GM18520 (cell line): Measurements from ENCODE around the gene IL21R.

Source experiments
- ATAC-seq: cut with Tn5 transposase; IDR thresholded peaks from one replicate; pipeline ENCODE4 v1.9.1; 2021; ENCODE audit not compliant: unreplicated experiment

Gene IL21R

GRCh38 chr16:27483624-27484023 is 81.7 kb downstream of the IL21R start:
- no peak for ATAC-seq

- no peak for ATAC-seq
These were observed 83.2 kb downstream of the IL21R start for GRCh38 chr16:27485126-27485525.

- ATAC-seq: no peak
These were observed 83.8 kb downstream of the IL21R start for GRCh38 chr16:27485811-27486210.

DNA sequence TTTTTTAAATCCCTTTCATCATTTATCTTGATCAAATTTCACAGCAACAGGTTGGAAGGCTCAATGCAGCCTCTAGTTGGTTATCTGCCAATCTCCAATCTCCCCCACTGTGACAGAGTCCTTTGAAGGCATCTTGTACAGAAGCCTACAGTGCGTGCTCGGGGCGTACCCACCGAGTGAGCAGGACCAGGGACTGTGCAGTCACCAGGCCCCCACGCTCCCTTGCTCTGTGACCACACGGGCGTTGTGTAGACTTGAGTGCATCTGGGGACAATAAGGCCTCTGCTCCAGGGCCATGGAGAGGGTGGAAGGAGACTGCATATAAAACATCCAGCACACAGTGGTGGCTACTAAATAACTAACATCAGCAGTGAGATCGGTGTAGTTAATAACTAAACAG is 84.4 kb downstream of the IL21R start:
- no peak for ATAC-seq

GRCh38 chr16:27486760-27487159 is 84.8 kb downstream of the IL21R start:
- ATAC-seq: no peak

DNA sequence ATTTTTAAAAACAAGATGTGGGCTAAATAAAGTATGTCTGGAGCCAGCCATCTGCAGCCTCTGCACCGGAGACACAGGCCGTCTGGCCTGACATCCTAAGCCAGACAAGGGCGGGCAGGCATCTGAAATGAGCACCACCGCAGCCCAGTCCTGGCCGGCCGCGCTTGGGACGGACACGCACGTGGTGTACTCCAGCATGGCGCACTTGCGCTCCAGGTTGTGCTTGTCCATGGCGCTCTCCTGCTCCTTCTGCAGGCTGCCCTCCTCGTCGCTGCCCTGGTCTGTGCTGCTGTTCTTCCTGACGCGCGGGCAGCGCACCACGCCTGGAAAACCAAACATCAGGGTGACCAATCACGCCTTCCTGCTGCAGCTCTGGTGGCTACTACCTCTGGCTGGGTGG is 87.4 kb downstream of the IL21R start:
- ATAC-seq: no peak

DNA sequence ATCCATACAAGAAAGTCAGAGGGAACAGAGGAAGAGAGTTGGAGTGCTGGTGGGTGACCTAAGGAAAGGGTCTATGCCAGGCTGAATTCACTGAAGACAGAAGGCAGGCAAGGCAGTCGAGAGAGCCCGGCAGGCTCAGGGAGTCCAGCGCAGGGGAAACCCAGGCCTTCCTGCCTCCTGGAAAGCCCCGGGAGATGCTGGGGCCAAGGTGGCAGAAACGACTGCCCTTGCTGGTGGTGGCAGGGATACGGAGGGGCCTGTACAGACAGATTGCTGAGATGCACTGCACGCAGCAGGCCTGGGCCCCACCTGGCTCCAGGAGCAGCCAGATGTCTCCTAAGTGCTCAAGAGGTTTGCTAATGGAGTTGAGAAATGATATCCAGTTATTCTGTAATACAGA is 87.9 kb downstream of the IL21R start:
- ATAC-seq: no peak

DNA sequence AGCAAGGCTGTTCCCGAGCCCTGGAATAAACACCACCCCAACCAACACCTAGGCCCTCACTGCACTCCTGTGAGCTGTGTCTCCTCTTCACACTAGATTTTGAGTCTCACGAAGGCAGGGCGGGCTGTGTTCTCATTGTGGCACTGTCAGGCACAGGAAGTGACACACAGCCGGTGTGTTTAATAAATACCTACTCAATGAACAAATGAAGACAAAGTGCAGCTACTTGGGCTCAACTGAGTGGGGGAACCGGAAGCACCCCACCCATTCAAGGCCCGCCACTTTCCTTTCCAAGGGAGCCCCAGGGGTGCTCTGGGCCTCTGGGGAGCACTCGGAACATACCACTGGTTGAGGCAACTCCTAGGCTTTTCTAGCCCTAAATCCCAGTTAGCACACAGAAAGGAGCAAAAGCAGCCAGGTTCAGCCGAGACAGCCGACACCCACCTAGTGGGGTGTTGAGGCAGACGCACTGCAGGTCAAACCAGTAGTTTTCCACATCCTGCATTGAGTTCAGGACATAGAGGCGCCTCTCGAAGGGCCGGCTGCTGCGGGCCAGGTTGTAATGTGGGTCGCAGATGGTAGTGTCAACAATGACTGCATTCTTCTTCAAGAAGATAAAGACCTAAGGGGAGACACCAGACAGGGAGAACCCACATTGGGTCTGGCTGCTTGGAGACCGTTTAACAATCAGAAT is 90.1 kb downstream of the IL21R start:
- ATAC-seq: no peak

DNA sequence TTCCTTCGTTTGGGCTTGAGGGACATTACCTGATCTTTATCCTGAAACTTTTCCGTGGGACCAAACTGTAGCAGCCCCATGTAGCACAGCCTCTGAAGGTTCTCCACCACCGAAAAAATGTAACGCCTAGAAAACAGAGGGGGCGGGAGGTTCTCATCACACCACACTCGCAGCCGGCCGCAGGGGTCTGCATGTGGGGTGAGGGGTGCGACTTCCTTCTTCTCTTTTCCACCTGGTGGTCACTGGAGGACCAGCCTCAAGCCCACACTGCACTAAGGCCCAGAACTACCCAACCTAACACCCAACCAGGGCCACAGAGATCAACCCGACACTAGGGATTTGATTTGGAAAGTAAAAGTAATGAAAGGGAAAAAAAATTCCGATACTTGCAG is 90.6 kb downstream of the IL21R start:
- ATAC-seq: no peak

DNA sequence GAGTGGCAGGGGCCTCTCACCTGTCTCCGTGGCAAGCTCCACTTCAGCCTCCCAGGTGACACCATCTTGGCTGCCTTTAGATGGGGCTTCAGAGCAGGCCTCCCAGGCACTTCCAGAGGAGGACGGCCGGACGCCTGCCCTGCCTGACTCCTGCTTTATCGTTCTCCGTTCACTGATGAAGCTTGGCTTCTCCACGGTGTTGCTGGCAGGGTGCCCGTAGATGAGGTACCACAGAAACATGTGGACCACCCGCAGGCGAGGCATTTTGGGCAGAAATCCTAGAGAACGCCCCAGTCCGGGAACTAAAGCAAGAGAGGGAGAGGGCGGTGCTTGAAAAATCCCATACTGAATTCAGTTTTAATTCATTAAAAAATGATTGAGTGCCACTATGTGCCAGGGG is 93.2 kb downstream of the IL21R start:
- no peak for ATAC-seq

- ATAC-seq: no peak
These were observed 96.3 kb downstream of the IL21R start for GRCh38 chr16:27498031-27498825.

GRCh38 chr16:27498916-27499658 is 97.1 kb downstream of the IL21R start:
- ATAC-seq: no peak

- no peak for ATAC-seq
These were observed 97.7 kb downstream of the IL21R start for GRCh38 chr16:27499659-27500055.

DNA sequence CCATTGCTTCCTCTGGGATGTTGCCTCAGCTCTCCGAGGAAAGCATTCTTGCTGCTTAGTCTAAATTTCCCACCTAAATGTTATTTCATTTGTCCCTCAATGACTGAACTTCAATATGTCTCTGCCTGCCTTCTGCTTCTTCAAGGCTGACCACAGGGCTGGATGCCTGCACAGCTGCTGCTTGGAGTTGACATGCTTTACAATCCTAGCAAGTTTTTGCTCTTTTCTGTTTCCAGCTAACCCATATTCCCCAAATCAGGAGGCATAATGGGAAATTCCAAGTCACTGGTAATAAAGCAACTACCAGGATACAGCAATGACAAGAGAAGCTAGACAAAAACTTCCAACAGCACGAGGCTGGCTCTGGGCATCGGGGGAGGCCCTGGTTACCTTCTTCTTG is 98.8 kb downstream of the IL21R start:
- no peak for ATAC-seq
